CD14-positive monocyte (primary cell): ENCODE results near the gene PIK3R4. TPM values are rescaled to one million over a fixed set of nuclear protein-coding genes. Genes with fewer than 3 reads are reported as not detected.

Experiments
- DNase-seq, 3 donors: peaks; one replicate each; pipeline ENCODE4 v3.0.0-alpha.2; 2011 to 2022
- H2AFZ ChIP-seq: 2 replicates; pipeline ENCODE4 v1.6.0; 2012; ENCODE audit warnings: mild to moderate bottlenecking, low read depth, low read length, inconsistent platforms; ENCODE audit not compliant: insufficient read depth, poor library complexity, severe bottlenecking
- H3K27ac ChIP-seq, 2 donors: 1 replicate in 1 of 2; 2 replicates in 1 of 2; pipeline ENCODE4 v1.5.1; 2012 to 2013; ENCODE audit warnings: low read length in 2 of 2, control low read depth in 1 of 2, inconsistent platforms in 1 of 2, low read depth in 1 of 2, mild to moderate bottlenecking in 1 of 2
- H3K27me3 ChIP-seq, 2 donors: one replicate each; pipeline versions ENCODE4 v1.6.0 to v1.6.1; 2011 to 2013; ENCODE audit warnings: low read length in 2 of 2; ENCODE audit not compliant: control insufficient read depth in 2 of 2, insufficient read depth in 2 of 2
- H3K36me3 ChIP-seq, 2 donors: replicated peaks in 1 of 2; 1 replicate in 1 of 2; 2 replicates in 1 of 2; pipeline versions ENCODE4 v1.5.1 to v1.6.1; 2012 to 2013; ENCODE audit warnings: low read length in 2 of 2, control low read depth in 1 of 2, inconsistent platforms in 1 of 2, mild to moderate bottlenecking in 1 of 2; ENCODE audit not compliant: insufficient read depth in 2 of 2, control insufficient read depth in 1 of 2
- H3K4me1 ChIP-seq, 2 donors: 1 replicate in 1 of 2; 2 replicates in 1 of 2; pipeline versions ENCODE4 v1.5.1 to v1.6.1; 2012 to 2013; ENCODE audit warnings: low read length in 2 of 2, control low read depth in 1 of 2, inconsistent platforms in 1 of 2, mild to moderate bottlenecking in 1 of 2, moderate library complexity in 1 of 2; ENCODE audit not compliant: insufficient read depth in 2 of 2, control insufficient read depth in 1 of 2
- H3K4me2 ChIP-seq: replicated peaks from 2 replicates; pipeline ENCODE3; 2012; ENCODE audit warnings: low read length, moderate library complexity, mild to moderate bottlenecking; ENCODE audit not compliant: poor library complexity, severe bottlenecking; ENCODE audit errors: extremely low read depth
- H3K4me3 ChIP-seq, 3 experiments: fragments of 200-600 bp in 1 of 3; sonication (generic) in 1 of 3; replicated peaks in 1 of 3; 1 replicate in 2 of 3; 2 replicates in 1 of 3; pipeline ENCODE4 v1.5.1; 2011 to 2013; ENCODE audit warnings: low read length in 3 of 3, mild to moderate bottlenecking in 3 of 3, control low read depth in 2 of 3, low read depth in 2 of 3, inconsistent platforms in 1 of 3, moderate library complexity in 1 of 3
- H3K79me2 ChIP-seq: 2 replicates; pipeline ENCODE4 v1.6.0; 2012; ENCODE audit warnings: mild to moderate bottlenecking, control low read depth, inconsistent platforms, low read length, moderate library complexity; ENCODE audit not compliant: insufficient read depth
- H3K9ac ChIP-seq: 2 replicates; pipeline ENCODE4 v1.6.0; 2017; ENCODE audit warnings: low read length, mild to moderate bottlenecking; ENCODE audit not compliant: insufficient read depth, poor library complexity, severe bottlenecking
- H3K9me3 ChIP-seq, 2 donors: replicated peaks in 1 of 2; 1 replicate in 1 of 2; 2 replicates in 1 of 2; pipeline versions ENCODE4 v1.5.1 to v1.6.1; 2012 to 2013; ENCODE audit warnings: low read length in 2 of 2, control low read depth in 1 of 2; ENCODE audit not compliant: control insufficient read depth in 1 of 2, insufficient read depth in 1 of 2
- H4K20me1 ChIP-seq: 2 replicates; pipeline ENCODE4 v1.6.0; 2012; ENCODE audit warnings: mild to moderate bottlenecking, low read length, control low read depth, moderate library complexity; ENCODE audit not compliant: insufficient read depth
- H3K27ac Mint-ChIP-seq, 7 donors: one replicate each; pipeline ENCODE4 v1.8.0; 2020; ENCODE audit warnings: mild to moderate bottlenecking in 7 of 7, mixed read lengths in 7 of 7, moderate library complexity in 6 of 7, inconsistent platforms in 2 of 7
- H3K27me3 Mint-ChIP-seq, 3 donors: one replicate each; pipeline ENCODE4 v1.8.0; 2021 to 2022; ENCODE audit warnings: low read depth in 3 of 3, mild to moderate bottlenecking in 3 of 3, mixed read lengths in 3 of 3, moderate library complexity in 3 of 3, inconsistent platforms in 1 of 3
- H3K36me3 Mint-ChIP-seq, 2 donors: one replicate each; pipeline ENCODE4 v1.8.0; 2020; ENCODE audit warnings: mixed read lengths in 2 of 2, inconsistent platforms in 1 of 2, mild to moderate bottlenecking in 1 of 2
- H3K4me1 Mint-ChIP-seq: one replicate; pipeline ENCODE4 v1.8.0; 2020; ENCODE audit warnings: mild to moderate bottlenecking, mixed read lengths
- H3K4me3 Mint-ChIP-seq, 2 donors: one replicate each; pipeline ENCODE4 v1.8.0; 2020; ENCODE audit warnings: mild to moderate bottlenecking in 2 of 2, mixed read lengths in 2 of 2, moderate library complexity in 1 of 2
- H3K9me3 Mint-ChIP-seq, 7 donors: one replicate each; pipeline ENCODE4 v1.8.0; 2020 to 2022; ENCODE audit warnings: mixed read lengths in 7 of 7, mild to moderate bottlenecking in 6 of 7, moderate library complexity in 6 of 7, inconsistent platforms in 2 of 7
- CTCF ChIP-seq: fragments of 200-600 bp; IDR thresholded peaks from one replicate; pipeline ENCODE4 v1.8.0; 2022; ENCODE audit warnings: antibody characterized with exemption, mild to moderate bottlenecking
- WGBS: methylation state at CpG from one replicate; pipeline ENCODE4 v1.1.5; 2013; ENCODE audit warnings: missing lambda C conversion rate; ENCODE audit not compliant: insufficient coverage; 5-methylcytosine and 5-hydroxymethylcytosine counted together
- intact Hi-C, 2 donors: fragments of 100-400 bp; cut with micrococcal nuclease; formaldehyde crosslinking; loops; one replicate each; pipeline versions ENCODE4 v1.15.0 to v1.15.1; 2023
- polyA plus RNA-seq, 3 donors: library from polyadenylated mRNA; depleted of rRNA in 1 of 3; unstranded in 2 of 3; stranded (reverse) in 1 of 3; fragments of 300-500 nt in 2 of 3; fragments of >200 nt in 1 of 3; fragmentation: Illumina TruSeq in 2 of 3; gene quantifications; 1 replicate in 2 of 3; 2 replicates in 1 of 3; pipeline ENCODE4 v1.2.3, GENCODE V29; 2012 to 2021

Gene PIK3R4
- polyA plus RNA-seq, 3 donors = 6.5 to 18.7 (median 10.1) TPM

GRCh38 chr3:130693314-130693713, 53.3 kb downstream of the PIK3R4 start:
- no peaks in the 10 kb centered on the region for H3K27me3 ChIP-seq
- peaks cover 0 to 2% (median 0%) of the 10 kb centered on the region in 7 donors for H3K9me3 Mint-ChIP-seq

GRCh38 chr3:130692455-130692854, 54.2 kb downstream of the PIK3R4 start:
- no peaks in the 10 kb centered on the region for H3K9me3 ChIP-seq
- Mint-ChIP-seq H3K27ac (no peak overlapping the region), H3K36me3 (peaks cover 45 to 54% of the 10 kb centered on the region in 2 donors), H3K9me3 (peaks cover 0 to 2% (median 0%) of the 10 kb centered on the region in 7 donors), H3K4me1 (no peaks in the 10 kb centered on the region), H3K4me3 (no peak overlapping the region), H3K27me3 (no peaks in the 10 kb centered on the region)
- no peak for DNase-seq
- no peaks in the 10 kb centered on the region for H3K4me1 ChIP-seq
- H3K27ac ChIP-seq = no peak overlapping the region
- H3K9ac ChIP-seq = no peak overlapping the region
- no peak for TF ChIP-seq CTCF
- H3K79me2 ChIP-seq = no peaks in the 10 kb centered on the region
- H2AFZ ChIP-seq = no peak overlapping the region
- peaks cover 36 to 63% of the 10 kb centered on the region in 2 donors for H3K36me3 ChIP-seq
- no peaks in the 10 kb centered on the region for H3K27me3 ChIP-seq
- no CpG with 5 or more reads among the region's 1 CpG for WGBS
- H3K4me2 ChIP-seq = no peak overlapping the region
- no peaks in the 10 kb centered on the region for H4K20me1 ChIP-seq
- intact Hi-C loops = no loop called here
- no peak overlapping the region for H3K4me3 ChIP-seq

More at GRCh38 chr3:130693314-130693713, 53.3 kb downstream of the PIK3R4 start:
- no peaks in the 10 kb centered on the region for H3K79me2 ChIP-seq
- DNase-seq = no peak
- H3K4me1 ChIP-seq = no peaks in the 10 kb centered on the region
- Mint-ChIP-seq H3K4me3 (no peak overlapping the region), H3K36me3 (peaks cover 51 to 56% of the 10 kb centered on the region in 2 donors), H3K27me3 (no peaks in the 10 kb centered on the region), H3K4me1 (no peaks in the 10 kb centered on the region), H3K27ac (no peak overlapping the region)
- H2AFZ ChIP-seq = no peak overlapping the region
- WGBS = no CpG with 5 or more reads among the region's 2 CpGs
- no peak overlapping the region for H3K4me3 ChIP-seq
- no peak overlapping the region for H3K27ac ChIP-seq
- H4K20me1 ChIP-seq = no peaks in the 10 kb centered on the region
- no peak overlapping the region for H3K9ac ChIP-seq
- peaks cover 34 to 63% of the 10 kb centered on the region in 2 donors for H3K36me3 ChIP-seq
- TF ChIP-seq CTCF = no peak
- no peak overlapping the region for H3K4me2 ChIP-seq
- intact Hi-C loops = no loop called here
- H3K9me3 ChIP-seq = no peaks in the 10 kb centered on the region
